ENCODE measurements around the gene PRLHR. TPM values are rescaled to one million over a fixed set of nuclear protein-coding genes. Genes with fewer than 3 reads are reported as not detected.

PRLHR gene
- total RNA-seq, 3 donors from 2014 or later: not detected

- intact Hi-C loops (cut with DNase I; ENCODE audit: low total_unique reads): loop anchor here (5.0 kb wide), 1 partner anchor 763 kb away; no protein-coding TSS in a partner anchor
- Histone ChIP-seq H3K27ac (no peak overlapping the region), H3K9me3 (peaks cover 8 to 9% of the 10 kb centered on the region in 2 donors), H3K4me3 (no peak overlapping the region), H3K4me1 (no peaks in the 10 kb centered on the region), H3K36me3 (no peaks in the 10 kb centered on the region), H3K27me3 (no peaks in the 10 kb centered on the region)
- no peak for DNase-seq (ENCODE audit: low spot score in 2 of 2)
- no peak for TF ChIP-seq POLR2A (IDR thresholded peaks at IDR 0.05)
- TF ChIP-seq POLR2AphosphoS5 (IDR thresholded peaks at IDR 0.05): no peak
- TF ChIP-seq CTCF (IDR thresholded peaks at IDR 0.05): no peak
Observed at GRCh38 chr10:118564652-118565051, 30.8 kb downstream of the PRLHR start.

DNA sequence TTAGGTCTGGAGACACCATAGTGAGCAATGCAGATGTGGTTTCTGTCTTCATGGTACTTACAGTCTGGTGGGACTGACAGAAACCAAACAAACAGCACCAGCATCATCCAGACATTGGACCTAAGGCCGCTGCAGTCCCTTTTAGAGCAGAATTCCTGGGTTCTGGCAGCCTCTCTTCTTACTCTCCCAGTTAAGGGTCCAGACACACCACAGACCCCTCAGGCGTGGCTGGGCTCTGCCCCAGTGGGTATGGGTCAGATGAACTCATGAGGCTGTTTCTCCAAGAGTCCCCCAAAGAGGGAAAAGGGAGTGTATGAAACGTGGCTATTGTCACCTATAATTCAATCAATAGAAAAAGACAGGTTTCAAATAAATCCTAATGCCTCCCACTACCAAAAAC, 31.3 kb downstream of the PRLHR start:
- Histone ChIP-seq H3K27ac (no peak overlapping the region), H3K9me3 (peaks cover 8 to 9% of the 10 kb centered on the region in 2 donors), H3K27me3 (no peaks in the 10 kb centered on the region), H3K36me3 (no peaks in the 10 kb centered on the region), H3K4me3 (no peak overlapping the region), H3K4me1 (no peaks in the 10 kb centered on the region)
- DNase-seq (ENCODE audit: low spot score in 2 of 2): no peak
- no peak for TF ChIP-seq POLR2AphosphoS5 (IDR thresholded peaks at IDR 0.05)
- no peak for TF ChIP-seq POLR2A (IDR thresholded peaks at IDR 0.05)
- TF ChIP-seq CTCF (IDR thresholded peaks at IDR 0.05): no peak
- intact Hi-C loops (cut with DNase I; ENCODE audit: low total_unique reads): loop anchor here (5.0 kb wide), 1 partner anchor 763 kb away; no protein-coding TSS in a partner anchor

DNA sequence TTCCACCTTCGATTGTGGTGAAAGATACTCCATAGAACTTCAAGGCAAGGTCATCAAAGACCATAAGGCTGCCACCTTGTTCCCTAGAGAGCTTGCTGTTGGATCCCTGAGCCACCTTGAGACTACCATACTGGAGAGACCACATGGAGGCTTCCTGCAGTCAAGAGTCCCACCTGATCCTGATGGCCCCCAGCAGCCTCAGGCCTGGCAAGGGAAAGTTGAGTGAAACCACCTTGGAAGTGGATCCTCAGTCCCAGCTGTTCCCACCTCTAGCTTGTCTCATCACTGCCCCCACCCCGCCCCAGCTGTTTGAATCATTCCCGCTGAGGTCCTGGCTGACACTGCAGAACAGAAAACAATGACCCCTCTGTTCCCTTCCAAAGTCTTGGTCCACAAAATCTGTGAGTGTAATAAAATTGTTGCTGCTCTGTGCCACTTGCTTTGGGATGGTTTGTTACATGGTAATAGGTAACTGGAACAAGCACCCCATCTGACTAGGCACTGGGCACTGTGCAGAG, 32.0 kb downstream of the PRLHR start:
- intact Hi-C loops (cut with DNase I; ENCODE audit: low total_unique reads): loop anchor here (5.0 kb wide), 1 partner anchor 764 kb away; no protein-coding TSS in a partner anchor
- Histone ChIP-seq H3K27ac (no peak overlapping the region), H3K9me3 (peaks cover 8 to 9% of the 10 kb centered on the region in 2 donors)

GRCh38 chr10:118562851-118563250, 32.6 kb downstream of the PRLHR start:
- Histone ChIP-seq H3K36me3 (no peaks in the 10 kb centered on the region), H3K27me3 (no peaks in the 10 kb centered on the region), H3K27ac (no peak overlapping the region), H3K4me3 (no peak overlapping the region), H3K9me3 (peaks cover 8 to 9% of the 10 kb centered on the region in 2 donors), H3K4me1 (no peaks in the 10 kb centered on the region)
- TF ChIP-seq POLR2A (IDR thresholded peaks at IDR 0.05): no peak
- TF ChIP-seq CTCF (IDR thresholded peaks at IDR 0.05): no peak
- TF ChIP-seq POLR2AphosphoS5 (IDR thresholded peaks at IDR 0.05): no peak
- no peak for DNase-seq (ENCODE audit: low spot score in 2 of 2)
- intact Hi-C loops (cut with DNase I; ENCODE audit: low total_unique reads): loop anchor here (5.0 kb wide), 1 partner anchor 764 kb away; no protein-coding TSS in a partner anchor

More for the DNA sequence above, 32.0 kb downstream of the PRLHR start:
- DNase-seq (ENCODE audit: low spot score in 2 of 2): no peak
- Histone ChIP-seq H3K27me3 (no peaks in the 10 kb centered on the region), H3K4me1 (no peaks in the 10 kb centered on the region), H3K4me3 (no peak overlapping the region), H3K36me3 (no peaks in the 10 kb centered on the region)
- no peak for TF ChIP-seq CTCF (IDR thresholded peaks at IDR 0.05)
- TF ChIP-seq POLR2AphosphoS5 (IDR thresholded peaks at IDR 0.05): no peak
- TF ChIP-seq POLR2A (IDR thresholded peaks at IDR 0.05): no peak

DNA sequence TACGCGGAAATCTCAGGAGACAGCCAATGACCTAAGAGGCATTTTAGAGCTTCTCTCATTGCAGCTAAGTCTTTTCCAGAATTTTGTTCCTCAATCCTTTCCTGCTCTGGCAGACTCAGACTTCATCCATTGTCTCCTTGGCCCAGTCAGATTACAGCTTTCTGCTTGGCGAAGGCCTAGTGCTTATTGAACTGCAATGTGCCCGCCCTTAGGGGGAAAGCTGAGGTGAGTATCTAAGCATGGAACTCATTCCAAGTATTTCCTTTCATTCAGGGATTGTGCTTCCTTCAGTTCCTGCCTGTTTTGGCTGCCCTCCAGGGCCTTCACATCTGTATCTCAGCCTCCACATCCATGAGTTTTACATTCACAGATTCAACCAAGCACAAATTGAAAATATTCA, 37.5 kb downstream of the PRLHR start:
- Histone ChIP-seq H3K27ac (no peak overlapping the region), H3K4me1 (no peaks in the 10 kb centered on the region), H3K9me3 (peaks cover 8 to 9% of the 10 kb centered on the region in 2 donors), H3K27me3 (no peaks in the 10 kb centered on the region), H3K4me3 (no peak overlapping the region), H3K36me3 (no peaks in the 10 kb centered on the region)
- intact Hi-C loops (cut with DNase I; ENCODE audit: low total_unique reads): no loop called here
- no peak for DNase-seq (ENCODE audit: low spot score in 2 of 2)
- TF ChIP-seq POLR2A (IDR thresholded peaks at IDR 0.05): no peak
- TF ChIP-seq CTCF (IDR thresholded peaks at IDR 0.05): no peak
- no peak for TF ChIP-seq POLR2AphosphoS5 (IDR thresholded peaks at IDR 0.05)

Data from breast epithelium (tissue), 4 donors.